GM12878 (cell line): ENCODE data around the gene STEAP3. TPM values are rescaled to one million over a fixed set of nuclear protein-coding genes. Genes with fewer than 3 reads are reported as not detected.

Experiments used
- ATAC-seq: fragments of 200-7000 bp; cut with Tn5 transposase; 3 replicates; pipeline ENCODE4 v1.9.1; 2020; ENCODE audit warnings: mild to moderate bottlenecking, moderate library complexity
- BruUV-seq: library from RNA; stranded (reverse); fragments of 400-500 nt; replicated peaks from 2 replicates; lab custom pipeline; 2021; lab: Mats Ljungman, UMichigan
- CTCF ChIA-PET: fragments of 300-600 bp; sonication (Branson Sonifier 250); formaldehyde crosslinking; extraction: SDS; loops from one replicate; lab custom pipeline; 2021; ENCODE audit warnings: inconsistent platforms; lab: Yijun Ruan, JAX
- POLR2A ChIA-PET: fragments of 350-600 bp; formaldehyde crosslinking; extraction: SDS; loops from one replicate; lab custom pipeline; 2021; ENCODE audit warnings: inconsistent platforms; lab: Charles Lee
- RAD21 ChIA-PET: fragments of 300-600 bp; sonication (Branson Sonifier 250); formaldehyde crosslinking; loops from one replicate; lab custom pipeline; 2023; ENCODE audit warnings: antibody characterized with exemption; ENCODE audit not compliant: unreplicated experiment; lab: Charles Lee
- SMC1A ChIA-PET: fragments of 300-600 bp; sonication (Branson Sonifier 250); formaldehyde crosslinking; loops from one replicate; lab custom pipeline; 2023; ENCODE audit not compliant: unreplicated experiment, uncharacterized antibody; lab: Charles Lee
- DNase-seq: peaks from one replicate; pipeline ENCODE4 v3.0.0-alpha.2; 2011; ENCODE audit warnings: low read depth, low spot score
- FAIRE-seq: peaks from 3 replicates; lab custom pipeline; 2011; peaks lifted over from hg19 to GRCh38; lab: Jason Lieb, UNC
- H2AFZ ChIP-seq: 2 replicates; pipeline ENCODE4 v1.6.0; 2011; ENCODE audit warnings: low read depth, low read length, control low read depth; ENCODE audit not compliant: control insufficient read depth
- H3K27ac ChIP-seq: 2 replicates; pipeline ENCODE4 v1.5.1; 2011; ENCODE audit warnings: control low read depth; ENCODE audit not compliant: control insufficient read depth, insufficient read depth
- H3K27me3 ChIP-seq, 2 experiments: replicated peaks in 1 of 2; 2 replicates each; pipeline versions ENCODE4 v1.6.0 to v1.6.1; 2011; ENCODE audit warnings: low read length in 1 of 2; ENCODE audit not compliant: control insufficient read depth in 2 of 2, insufficient read depth in 2 of 2
- H3K36me3 ChIP-seq, 2 experiments: 2 replicates each; pipeline ENCODE4 v1.5.1; 2011; ENCODE audit warnings: low read length in 1 of 2; ENCODE audit not compliant: control insufficient read depth in 2 of 2, insufficient read depth in 2 of 2
- H3K4me1 ChIP-seq: 2 replicates; pipeline ENCODE4 v1.6.1; 2011; ENCODE audit warnings: mild to moderate bottlenecking, low read length, moderate library complexity, mixed read lengths; ENCODE audit not compliant: control insufficient read depth, insufficient read depth
- H3K4me2 ChIP-seq: 2 replicates; pipeline ENCODE4 v1.6.0; 2011; ENCODE audit warnings: control low read depth; ENCODE audit not compliant: control insufficient read depth, insufficient read depth
- H3K4me3 ChIP-seq: fragments of 200-600 bp; sonication (generic); 2 replicates; pipeline ENCODE4 v1.5.1; 2016
- H3K79me2 ChIP-seq: 2 replicates; pipeline ENCODE4 v1.6.0; 2011; ENCODE audit warnings: low read length; ENCODE audit not compliant: control insufficient read depth, insufficient read depth
- H3K9ac ChIP-seq: 2 replicates; pipeline ENCODE4 v1.8.0; 2011; ENCODE audit warnings: low read length, control low read depth, mixed read lengths; ENCODE audit not compliant: control insufficient read depth, insufficient read depth
- H3K9me3 ChIP-seq: replicated peaks from 3 replicates; pipeline ENCODE4 v1.5.1; 2011; ENCODE audit warnings: mild to moderate bottlenecking, low read length; ENCODE audit not compliant: control insufficient read depth, insufficient read depth
- H4K20me1 ChIP-seq: 2 replicates; pipeline ENCODE4 v1.6.0; 2011; ENCODE audit not compliant: control insufficient read depth, insufficient read depth
- CEBPB ChIP-seq, 2 experiments: fragments of 150-350 bp in 1 of 2; IDR thresholded peaks; 2 replicates each; pipeline ENCODE4 v1.6.1; 2012 to 2014; ENCODE audit warnings: low read depth in 2 of 2, low read length in 2 of 2, borderline replicate concordance in 1 of 2, inconsistent platforms in 1 of 2
- CHD4 ChIP-seq: fragments of 200-600 bp; sonication (generic); IDR thresholded peaks from 2 replicates; pipeline ENCODE4 v1.6.1; 2016; ENCODE audit warnings: mild to moderate bottlenecking
- CREB1 ChIP-seq: IDR thresholded peaks from 2 replicates; pipeline ENCODE4 v1.6.1; 2012; ENCODE audit warnings: low read depth, mild to moderate bottlenecking, inconsistent platforms
- ESRRA ChIP-seq: IDR thresholded peaks from 2 replicates; pipeline ENCODE4 v1.6.1; 2012; ENCODE audit warnings: mild to moderate bottlenecking, low read length, improper control_type of control experiment
- IKZF1 ChIP-seq: fragments of 450-650 bp; conservative IDR thresholded peaks from 2 replicates; pipeline ENCODE4 v1.6.1; 2017; ENCODE audit warnings: antibody characterized with exemption, mild to moderate bottlenecking
- MEF2A ChIP-seq: IDR thresholded peaks from 2 replicates; pipeline ENCODE4 v1.6.1; 2011; ENCODE audit warnings: low read depth, mild to moderate bottlenecking, low read length, moderate library complexity; ENCODE audit not compliant: insufficient read depth
- PAX5 ChIP-seq: IDR thresholded peaks from 2 replicates; pipeline ENCODE4 v1.6.1; 2011; ENCODE audit warnings: low read depth, low read length, borderline replicate concordance
- POLR2AphosphoS2 ChIP-seq: IDR thresholded peaks from 2 replicates; pipeline ENCODE4 v1.6.1; 2011; ENCODE audit warnings: low read depth, mild to moderate bottlenecking, low read length, improper control_type of control experiment, moderate library complexity
- RCOR1 ChIP-seq: conservative IDR thresholded peaks from 2 replicates; pipeline ENCODE4 v1.6.1; 2012; ENCODE audit warnings: low read depth, low read length, improper control_type of control experiment
- RUNX3 ChIP-seq: IDR thresholded peaks from 2 replicates; pipeline ENCODE4 v1.6.1; 2012; ENCODE audit warnings: low read length, inconsistent platforms
- SP1 ChIP-seq: IDR thresholded peaks from one replicate; pipeline ENCODE4 v1.6.1; 2011; ENCODE audit warnings: low read depth, low read length
- STAT1 ChIP-seq: fragments of 450-650 bp; conservative IDR thresholded peaks from 2 replicates; pipeline ENCODE4 v1.6.1; 2014; ENCODE audit warnings: antibody characterized with exemption, mild to moderate bottlenecking
- ZSCAN29 ChIP-seq: fragments of 450-650 bp; IDR thresholded peaks from 2 replicates; pipeline ENCODE4 v1.6.1; 2017; ENCODE audit warnings: mild to moderate bottlenecking, moderate library complexity
- WGBS: methylation state at CpG from one replicate; pipeline ENCODE4 v1.1.6; 2016; ENCODE audit warnings: low lambda C conversion rate; ENCODE audit not compliant: insufficient replicate concordance, insufficient coverage; ENCODE audit errors: missing lambda C conversion rate; 5-methylcytosine and 5-hydroxymethylcytosine counted together
- in situ Hi-C: fragments of 300-500 bp; cut with MboI; formaldehyde crosslinking; loops from 9 replicates; pipeline ENCODE4 v1.14.3; 2018; ENCODE audit warnings: mixed read lengths
- intact Hi-C: fragments of 100-400 bp; cut with micrococcal nuclease; formaldehyde crosslinking; loops from one replicate; pipeline ENCODE4 v1.14.2; 2022; ENCODE audit not compliant: unreplicated experiment
- polyA plus RNA-seq, 11 experiments: library from polyadenylated mRNA; depleted of rRNA in 4 of 11; unstranded in 6 of 11; stranded (reverse) in 5 of 11; fragments of >200 nt; fragmentation: Nextera tagmentation in 4 of 11; fragmentation: Illumina TruSeq in 1 of 11; extraction: Ambion mirVana in 4 of 11; extraction: Trizol in 1 of 11; gene quantifications; 1 replicate in 1 of 11; 2 replicates in 10 of 11; pipeline versions ENCODE4 v1.2.1 to v1.2.3, GENCODE V29; 2011 to 2016; ENCODE audit warnings: inconsistent platforms in 2 of 11, missing spikeins in 2 of 11, low read depth in 1 of 11
- total RNA-seq, 4 experiments: library from RNA; depleted of rRNA in 3 of 4; stranded (reverse); fragments of >200 nt in 3 of 4; fragmentation: Illumina TruSeq in 1 of 4; extraction: Trizol in 1 of 4; gene quantifications; 2 replicates each; pipeline versions ENCODE4 v1.2.1 to v1.2.3, GENCODE V29; 2013 to 2021
- TF ChIP-seq, protein P1 (sequence below): IDR thresholded peaks from 2 replicates; pipeline ENCODE4 v1.6.1; 2012; ENCODE audit warnings: low read length, inconsistent platforms
- TF ChIP-seq, protein P2 (sequence below): fragments of 450-650 bp; formaldehyde crosslinking; IDR thresholded peaks from 2 replicates; pipeline ENCODE4 v1.5.0; 2022; ENCODE audit warnings: mild to moderate bottlenecking, missing genetic modification characterization
- TF ChIP-seq, protein P3 (sequence below): IDR thresholded peaks from 2 replicates; pipeline ENCODE4 v1.6.1; 2012; ENCODE audit warnings: mild to moderate bottlenecking, low read depth, low read length

The STEAP3 gene
- total and polyA plus RNA-seq, 10 of the 15 experiments (the other 5 are each of a cell fraction or from before 2014, with no cell fraction given), result 0.42 to 8.3 (median 4.8) TPM

DNA sequence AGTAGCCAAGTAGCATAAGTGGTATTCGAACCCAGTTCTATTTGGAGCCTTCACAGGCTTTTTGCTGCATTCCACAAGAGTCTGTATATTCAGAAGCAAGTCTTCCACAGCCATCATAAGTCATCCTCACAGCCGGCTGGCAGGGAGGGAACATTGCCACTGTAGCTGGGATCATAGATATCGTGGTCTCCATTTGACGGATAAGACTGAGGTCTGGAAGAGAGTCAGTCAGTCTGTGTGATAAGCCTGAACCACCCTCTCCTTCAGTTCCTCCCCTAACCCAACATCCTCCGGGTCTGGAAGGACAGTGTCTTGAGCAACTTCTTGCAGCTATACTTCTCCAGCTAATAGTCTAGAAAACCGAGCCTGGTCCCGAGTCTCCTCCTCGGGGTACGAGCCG, 48.1 kb upstream of the STEAP3 start:
- H3K9me3 ChIP-seq, result no peaks in the 10 kb centered on the region
- H3K9ac ChIP-seq, result no peak overlapping the region
- no peaks in the 10 kb centered on the region for H3K27me3 ChIP-seq
- H4K20me1 ChIP-seq, result no peaks in the 10 kb centered on the region
- H2AFZ ChIP-seq, result no peak overlapping the region
- no peaks in the 10 kb centered on the region for H3K36me3 ChIP-seq
- no peak overlapping the region for H3K4me3 ChIP-seq
- RAD21 ChIA-PET, result no interaction called here
- intact Hi-C loops (no loop called here), in situ Hi-C loops (loop anchor here (5.0 kb wide), 1 partner anchor 293 kb away; no protein-coding TSS in a partner anchor)
- no peaks in the 10 kb centered on the region for H3K4me1 ChIP-seq
- POLR2A ChIA-PET, result no interaction called here
- SMC1A ChIA-PET, result interaction anchor here (0.8 to 1.5 kb wide), 2 partner anchors 9 to 293 kb away, joined by 3 to 11 read pairs; no protein-coding TSS in a partner anchor
- no peaks in the 10 kb centered on the region for H3K79me2 ChIP-seq
- no TSS peak for BruUV-seq
- DNase-seq (no peak), FAIRE-seq (no peak), ATAC-seq (no peak)
- no peak overlapping the region for H3K27ac ChIP-seq
- WGBS, result 29% methylated on average over 10 of the region's 10 CpGs
- CTCF ChIA-PET, result interaction anchor here (0.5 to 5.4 kb wide), 8 partner anchors 9 to 293 kb away, joined by 3 to 39 read pairs (median 4); no protein-coding TSS in a partner anchor
- H3K4me2 ChIP-seq, result no peak overlapping the region
- TF ChIP-seq, protein P1, sequence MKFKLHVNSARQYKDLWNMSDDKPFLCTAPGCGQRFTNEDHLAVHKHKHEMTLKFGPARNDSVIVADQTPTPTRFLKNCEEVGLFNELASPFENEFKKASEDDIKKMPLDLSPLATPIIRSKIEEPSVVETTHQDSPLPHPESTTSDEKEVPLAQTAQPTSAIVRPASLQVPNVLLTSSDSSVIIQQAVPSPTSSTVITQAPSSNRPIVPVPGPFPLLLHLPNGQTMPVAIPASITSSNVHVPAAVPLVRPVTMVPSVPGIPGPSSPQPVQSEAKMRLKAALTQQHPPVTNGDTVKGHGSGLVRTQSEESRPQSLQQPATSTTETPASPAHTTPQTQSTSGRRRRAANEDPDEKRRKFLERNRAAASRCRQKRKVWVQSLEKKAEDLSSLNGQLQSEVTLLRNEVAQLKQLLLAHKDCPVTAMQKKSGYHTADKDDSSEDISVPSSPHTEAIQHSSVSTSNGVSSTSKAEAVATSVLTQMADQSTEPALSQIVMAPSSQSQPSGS, result no peak
- no peak for TF ChIP-seq ESRRA
- TF ChIP-seq ZSCAN29, result no peak
- no peak for TF ChIP-seq CEBPB (IDR thresholded peaks at IDR 0.05; ENCODE audit: borderline replicate concordance in 1 of 2, low read depth in 2 of 2, low read length in 2 of 2)
- TF ChIP-seq CREB1, result no peak
- no peak for TF ChIP-seq MEF2A
- TF ChIP-seq RCOR1, result no peak
- TF ChIP-seq STAT1, result no peak
- no peak for TF ChIP-seq PAX5
- no peak for TF ChIP-seq IKZF1
- TF ChIP-seq, protein P2, sequence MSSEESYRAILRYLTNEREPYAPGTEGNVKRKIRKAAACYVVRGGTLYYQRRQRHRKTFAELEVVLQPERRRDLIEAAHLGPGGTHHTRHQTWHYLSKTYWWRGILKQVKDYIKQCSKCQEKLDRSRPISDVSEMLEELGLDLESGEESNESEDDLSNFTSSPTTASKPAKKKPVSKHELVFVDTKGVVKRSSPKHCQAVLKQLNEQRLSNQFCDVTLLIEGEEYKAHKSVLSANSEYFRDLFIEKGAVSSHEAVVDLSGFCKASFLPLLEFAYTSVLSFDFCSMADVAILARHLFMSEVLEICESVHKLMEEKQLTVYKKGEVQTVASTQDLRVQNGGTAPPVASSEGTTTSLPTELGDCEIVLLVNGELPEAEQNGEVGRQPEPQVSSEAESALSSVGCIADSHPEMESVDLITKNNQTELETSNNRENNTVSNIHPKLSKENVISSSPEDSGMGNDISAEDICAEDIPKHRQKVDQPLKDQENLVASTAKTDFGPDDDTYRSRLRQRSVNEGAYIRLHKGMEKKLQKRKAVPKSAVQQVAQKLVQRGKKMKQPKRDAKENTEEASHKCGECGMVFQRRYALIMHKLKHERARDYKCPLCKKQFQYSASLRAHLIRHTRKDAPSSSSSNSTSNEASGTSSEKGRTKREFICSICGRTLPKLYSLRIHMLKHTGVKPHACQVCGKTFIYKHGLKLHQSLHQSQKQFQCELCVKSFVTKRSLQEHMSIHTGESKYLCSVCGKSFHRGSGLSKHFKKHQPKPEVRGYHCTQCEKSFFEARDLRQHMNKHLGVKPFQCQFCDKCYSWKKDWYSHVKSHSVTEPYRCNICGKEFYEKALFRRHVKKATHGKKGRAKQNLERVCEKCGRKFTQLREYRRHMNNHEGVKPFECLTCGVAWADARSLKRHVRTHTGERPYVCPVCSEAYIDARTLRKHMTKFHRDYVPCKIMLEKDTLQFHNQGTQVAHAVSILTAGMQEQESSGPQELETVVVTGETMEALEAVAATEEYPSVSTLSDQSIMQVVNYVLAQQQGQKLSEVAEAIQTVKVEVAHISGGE, result no peak
- TF ChIP-seq POLR2AphosphoS2, result no peak
- no peak for TF ChIP-seq SP1
- TF ChIP-seq RUNX3, result no peak
- TF ChIP-seq CHD4, result no peak
- TF ChIP-seq, protein P3, sequence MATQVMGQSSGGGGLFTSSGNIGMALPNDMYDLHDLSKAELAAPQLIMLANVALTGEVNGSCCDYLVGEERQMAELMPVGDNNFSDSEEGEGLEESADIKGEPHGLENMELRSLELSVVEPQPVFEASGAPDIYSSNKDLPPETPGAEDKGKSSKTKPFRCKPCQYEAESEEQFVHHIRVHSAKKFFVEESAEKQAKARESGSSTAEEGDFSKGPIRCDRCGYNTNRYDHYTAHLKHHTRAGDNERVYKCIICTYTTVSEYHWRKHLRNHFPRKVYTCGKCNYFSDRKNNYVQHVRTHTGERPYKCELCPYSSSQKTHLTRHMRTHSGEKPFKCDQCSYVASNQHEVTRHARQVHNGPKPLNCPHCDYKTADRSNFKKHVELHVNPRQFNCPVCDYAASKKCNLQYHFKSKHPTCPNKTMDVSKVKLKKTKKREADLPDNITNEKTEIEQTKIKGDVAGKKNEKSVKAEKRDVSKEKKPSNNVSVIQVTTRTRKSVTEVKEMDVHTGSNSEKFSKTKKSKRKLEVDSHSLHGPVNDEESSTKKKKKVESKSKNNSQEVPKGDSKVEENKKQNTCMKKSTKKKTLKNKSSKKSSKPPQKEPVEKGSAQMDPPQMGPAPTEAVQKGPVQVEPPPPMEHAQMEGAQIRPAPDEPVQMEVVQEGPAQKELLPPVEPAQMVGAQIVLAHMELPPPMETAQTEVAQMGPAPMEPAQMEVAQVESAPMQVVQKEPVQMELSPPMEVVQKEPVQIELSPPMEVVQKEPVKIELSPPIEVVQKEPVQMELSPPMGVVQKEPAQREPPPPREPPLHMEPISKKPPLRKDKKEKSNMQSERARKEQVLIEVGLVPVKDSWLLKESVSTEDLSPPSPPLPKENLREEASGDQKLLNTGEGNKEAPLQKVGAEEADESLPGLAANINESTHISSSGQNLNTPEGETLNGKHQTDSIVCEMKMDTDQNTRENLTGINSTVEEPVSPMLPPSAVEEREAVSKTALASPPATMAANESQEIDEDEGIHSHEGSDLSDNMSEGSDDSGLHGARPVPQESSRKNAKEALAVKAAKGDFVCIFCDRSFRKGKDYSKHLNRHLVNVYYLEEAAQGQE, result no peak
